GM12878 (cell line): ENCODE data around the gene ANK2. TPM values are rescaled to one million over a fixed set of nuclear protein-coding genes. Genes with fewer than 3 reads are reported as not detected.

Experiments used
- BACH1 ChIP-seq: fragments of 450-650 bp; IDR thresholded peaks from 2 replicates; pipeline ENCODE4 v1.6.1; 2017; ENCODE audit warnings: mild to moderate bottlenecking, borderline replicate concordance
- CBFB ChIP-seq: IDR thresholded peaks from 2 replicates; pipeline ENCODE4 v1.6.1; 2016; ENCODE audit warnings: antibody characterized with exemption, low read depth
- MTA2 ChIP-seq: fragments of 450-650 bp; IDR thresholded peaks from 2 replicates; pipeline ENCODE4 v1.6.1; 2016; ENCODE audit warnings: low read depth, mild to moderate bottlenecking, moderate library complexity
- MYC ChIP-seq: IDR thresholded peaks from 2 replicates; pipeline ENCODE4 v1.6.1; 2011; ENCODE audit warnings: mild to moderate bottlenecking, low read length, moderate library complexity, inconsistent platforms; ENCODE audit not compliant: insufficient read depth, insufficient replicate concordance, insufficient read length, severe bottlenecking
- NFYB ChIP-seq: IDR thresholded peaks from 2 replicates; pipeline ENCODE4 v1.6.1; 2011; ENCODE audit warnings: low read depth, mild to moderate bottlenecking, low read length, improper control_type of control experiment, moderate library complexity; ENCODE audit not compliant: insufficient read depth
- PAX5 ChIP-seq: IDR thresholded peaks from 2 replicates; pipeline ENCODE4 v1.6.1; 2011; ENCODE audit warnings: low read depth, low read length, borderline replicate concordance
- SIN3A ChIP-seq: IDR thresholded peaks from 2 replicates; pipeline ENCODE4 v1.6.1; 2012; ENCODE audit warnings: low read depth, low read length, improper control_type of control experiment
- STAT1 ChIP-seq: fragments of 450-650 bp; conservative IDR thresholded peaks from 2 replicates; pipeline ENCODE4 v1.6.1; 2014; ENCODE audit warnings: antibody characterized with exemption, mild to moderate bottlenecking
- TCF7 ChIP-seq: IDR thresholded peaks from 2 replicates; pipeline ENCODE4 v1.6.1; 2014; ENCODE audit warnings: antibody characterized with exemption, borderline replicate concordance
- YY1 ChIP-seq: IDR thresholded peaks from 2 replicates; pipeline ENCODE4 v1.6.1; 2011; ENCODE audit warnings: low read depth, mild to moderate bottlenecking, low read length
- ZNF207 ChIP-seq: fragments of 450-650 bp; IDR thresholded peaks from 2 replicates; pipeline ENCODE4 v1.6.1; 2014; ENCODE audit warnings: antibody characterized with exemption, mild to moderate bottlenecking, borderline replicate concordance
- ZNF24 ChIP-seq: fragments of 450-650 bp; IDR thresholded peaks from 2 replicates; pipeline ENCODE4 v1.6.1; 2017; ENCODE audit warnings: antibody characterized with exemption, mild to moderate bottlenecking
- polyA plus RNA-seq, 11 experiments: library from polyadenylated mRNA; depleted of rRNA in 4 of 11; unstranded in 6 of 11; stranded (reverse) in 5 of 11; fragments of >200 nt; fragmentation: Nextera tagmentation in 4 of 11; fragmentation: Illumina TruSeq in 1 of 11; extraction: Ambion mirVana in 4 of 11; extraction: Trizol in 1 of 11; gene quantifications; 1 replicate in 1 of 11; 2 replicates in 10 of 11; pipeline versions ENCODE4 v1.2.1 to v1.2.3, GENCODE V29; 2011 to 2016; ENCODE audit warnings: inconsistent platforms in 2 of 11, missing spikeins in 2 of 11, low read depth in 1 of 11
- total RNA-seq, 4 experiments: library from RNA; depleted of rRNA in 3 of 4; stranded (reverse); fragments of >200 nt in 3 of 4; fragmentation: Illumina TruSeq in 1 of 4; extraction: Trizol in 1 of 4; gene quantifications; 2 replicates each; pipeline versions ENCODE4 v1.2.1 to v1.2.3, GENCODE V29; 2013 to 2021
- TF ChIP-seq, protein P1 (sequence below): fragments of 450-650 bp; IDR thresholded peaks from 2 replicates; pipeline ENCODE4 v1.6.1; 2017; ENCODE audit warnings: mild to moderate bottlenecking
- TF ChIP-seq, protein P2 (sequence below): IDR thresholded peaks from 2 replicates; pipeline ENCODE4 v1.6.1; 2011; ENCODE audit warnings: mild to moderate bottlenecking, low read depth, low read length, moderate library complexity; ENCODE audit not compliant: insufficient replicate concordance
- TF ChIP-seq, protein P3 (sequence below): fragments of 450-650 bp; IDR thresholded peaks from 2 replicates; pipeline ENCODE4 v1.6.1; 2014; ENCODE audit warnings: mild to moderate bottlenecking
- TF ChIP-seq, protein P4 (sequence below): fragments of 450-650 bp; IDR thresholded peaks from 2 replicates; pipeline ENCODE4 v1.6.1; 2017; ENCODE audit warnings: low read depth, mild to moderate bottlenecking, moderate library complexity
- TF ChIP-seq, protein P5 (sequence below): IDR thresholded peaks from 2 replicates; pipeline ENCODE4 v1.6.1; 2011; ENCODE audit warnings: low read depth, mild to moderate bottlenecking, low read length, moderate library complexity, borderline replicate concordance; ENCODE audit errors: extremely low read depth
- TF ChIP-seq, protein P6 (sequence below), 3 experiments: IDR thresholded peaks in 2 of 3; conservative IDR thresholded peaks in 1 of 3; 2 replicates each; pipeline ENCODE4 v1.5.1; 2011; ENCODE audit warnings: low read depth in 3 of 3, low read length in 3 of 3, mild to moderate bottlenecking in 3 of 3, control low read depth in 2 of 3, moderate library complexity in 2 of 3, inconsistent platforms in 1 of 3, mixed read lengths in 1 of 3; ENCODE audit not compliant: control insufficient read depth in 2 of 3, insufficient read depth in 1 of 3; ENCODE audit errors: extremely low read depth in 1 of 3

ANK2 gene
- total and polyA plus RNA-seq, 10 of the 15 experiments (the other 5 are each of a cell fraction or from before 2014, with no cell fraction given), result 1.6 to 13.0 (median 4.1) TPM

DNA sequence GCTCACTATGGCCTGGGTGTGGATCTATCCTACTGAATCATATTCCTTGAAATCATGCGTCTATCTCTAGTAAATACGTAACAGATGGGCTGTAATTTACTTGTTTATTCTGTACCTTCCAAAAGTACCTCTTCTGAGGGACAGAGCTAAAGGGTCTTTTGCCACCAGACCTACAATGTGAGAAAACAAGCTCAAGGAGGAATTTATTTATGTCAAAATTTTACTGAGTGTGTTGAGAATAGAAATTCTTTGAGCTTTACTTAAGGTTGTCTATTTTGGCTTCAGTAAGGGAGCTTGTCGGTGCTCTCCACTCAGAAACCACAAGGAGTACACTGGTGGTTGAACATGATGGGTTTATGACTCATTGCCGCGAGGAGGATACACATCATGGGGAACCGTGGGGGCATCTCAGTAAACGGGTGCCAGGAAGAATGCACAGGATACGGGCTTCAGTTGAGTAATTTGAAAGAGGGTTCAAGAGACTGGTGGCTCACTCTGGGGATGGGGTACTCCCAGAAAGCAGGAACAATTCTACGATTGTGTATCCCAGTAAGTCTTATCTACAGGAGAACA lies 3.0 kb downstream of the ANK2 start (continued):
- TF ChIP-seq, protein P1, sequence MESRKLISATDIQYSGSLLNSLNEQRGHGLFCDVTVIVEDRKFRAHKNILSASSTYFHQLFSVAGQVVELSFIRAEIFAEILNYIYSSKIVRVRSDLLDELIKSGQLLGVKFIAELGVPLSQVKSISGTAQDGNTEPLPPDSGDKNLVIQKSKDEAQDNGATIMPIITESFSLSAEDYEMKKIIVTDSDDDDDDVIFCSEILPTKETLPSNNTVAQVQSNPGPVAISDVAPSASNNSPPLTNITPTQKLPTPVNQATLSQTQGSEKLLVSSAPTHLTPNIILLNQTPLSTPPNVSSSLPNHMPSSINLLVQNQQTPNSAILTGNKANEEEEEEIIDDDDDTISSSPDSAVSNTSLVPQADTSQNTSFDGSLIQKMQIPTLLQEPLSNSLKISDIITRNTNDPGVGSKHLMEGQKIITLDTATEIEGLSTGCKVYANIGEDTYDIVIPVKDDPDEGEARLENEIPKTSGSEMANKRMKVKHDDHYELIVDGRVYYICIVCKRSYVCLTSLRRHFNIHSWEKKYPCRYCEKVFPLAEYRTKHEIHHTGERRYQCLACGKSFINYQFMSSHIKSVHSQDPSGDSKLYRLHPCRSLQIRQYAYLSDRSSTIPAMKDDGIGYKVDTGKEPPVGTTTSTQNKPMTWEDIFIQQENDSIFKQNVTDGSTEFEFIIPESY, result no peak
- TF ChIP-seq ZNF207, result no peak
- TF ChIP-seq CBFB, result peak; percentile 76
- TF ChIP-seq, protein P2, sequence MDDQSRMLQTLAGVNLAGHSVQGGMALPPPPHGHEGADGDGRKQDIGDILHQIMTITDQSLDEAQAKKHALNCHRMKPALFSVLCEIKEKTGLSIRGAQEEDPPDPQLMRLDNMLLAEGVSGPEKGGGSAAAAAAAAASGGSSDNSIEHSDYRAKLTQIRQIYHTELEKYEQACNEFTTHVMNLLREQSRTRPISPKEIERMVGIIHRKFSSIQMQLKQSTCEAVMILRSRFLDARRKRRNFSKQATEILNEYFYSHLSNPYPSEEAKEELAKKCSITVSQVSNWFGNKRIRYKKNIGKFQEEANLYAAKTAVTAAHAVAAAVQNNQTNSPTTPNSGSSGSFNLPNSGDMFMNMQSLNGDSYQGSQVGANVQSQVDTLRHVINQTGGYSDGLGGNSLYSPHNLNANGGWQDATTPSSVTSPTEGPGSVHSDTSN, result no peak
- no peak for TF ChIP-seq MYC
- TF ChIP-seq, protein P3, sequence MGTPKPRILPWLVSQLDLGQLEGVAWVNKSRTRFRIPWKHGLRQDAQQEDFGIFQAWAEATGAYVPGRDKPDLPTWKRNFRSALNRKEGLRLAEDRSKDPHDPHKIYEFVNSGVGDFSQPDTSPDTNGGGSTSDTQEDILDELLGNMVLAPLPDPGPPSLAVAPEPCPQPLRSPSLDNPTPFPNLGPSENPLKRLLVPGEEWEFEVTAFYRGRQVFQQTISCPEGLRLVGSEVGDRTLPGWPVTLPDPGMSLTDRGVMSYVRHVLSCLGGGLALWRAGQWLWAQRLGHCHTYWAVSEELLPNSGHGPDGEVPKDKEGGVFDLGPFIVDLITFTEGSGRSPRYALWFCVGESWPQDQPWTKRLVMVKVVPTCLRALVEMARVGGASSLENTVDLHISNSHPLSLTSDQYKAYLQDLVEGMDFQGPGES, result no peak
- TF ChIP-seq, protein P4, sequence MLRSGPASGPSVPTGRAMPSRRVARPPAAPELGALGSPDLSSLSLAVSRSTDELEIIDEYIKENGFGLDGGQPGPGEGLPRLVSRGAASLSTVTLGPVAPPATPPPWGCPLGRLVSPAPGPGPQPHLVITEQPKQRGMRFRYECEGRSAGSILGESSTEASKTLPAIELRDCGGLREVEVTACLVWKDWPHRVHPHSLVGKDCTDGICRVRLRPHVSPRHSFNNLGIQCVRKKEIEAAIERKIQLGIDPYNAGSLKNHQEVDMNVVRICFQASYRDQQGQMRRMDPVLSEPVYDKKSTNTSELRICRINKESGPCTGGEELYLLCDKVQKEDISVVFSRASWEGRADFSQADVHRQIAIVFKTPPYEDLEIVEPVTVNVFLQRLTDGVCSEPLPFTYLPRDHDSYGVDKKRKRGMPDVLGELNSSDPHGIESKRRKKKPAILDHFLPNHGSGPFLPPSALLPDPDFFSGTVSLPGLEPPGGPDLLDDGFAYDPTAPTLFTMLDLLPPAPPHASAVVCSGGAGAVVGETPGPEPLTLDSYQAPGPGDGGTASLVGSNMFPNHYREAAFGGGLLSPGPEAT, result peak; percentile 59; the same call in 1 of the 2 replicates
- TF ChIP-seq NFYB, result no peak
- TF ChIP-seq ZNF24, result no peak
- TF ChIP-seq BACH1, result no peak
- TF ChIP-seq, protein P5, sequence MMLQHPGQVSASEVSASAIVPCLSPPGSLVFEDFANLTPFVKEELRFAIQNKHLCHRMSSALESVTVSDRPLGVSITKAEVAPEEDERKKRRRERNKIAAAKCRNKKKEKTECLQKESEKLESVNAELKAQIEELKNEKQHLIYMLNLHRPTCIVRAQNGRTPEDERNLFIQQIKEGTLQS, result no peak
- TF ChIP-seq TCF7, result no peak
- TF ChIP-seq, protein P6, sequence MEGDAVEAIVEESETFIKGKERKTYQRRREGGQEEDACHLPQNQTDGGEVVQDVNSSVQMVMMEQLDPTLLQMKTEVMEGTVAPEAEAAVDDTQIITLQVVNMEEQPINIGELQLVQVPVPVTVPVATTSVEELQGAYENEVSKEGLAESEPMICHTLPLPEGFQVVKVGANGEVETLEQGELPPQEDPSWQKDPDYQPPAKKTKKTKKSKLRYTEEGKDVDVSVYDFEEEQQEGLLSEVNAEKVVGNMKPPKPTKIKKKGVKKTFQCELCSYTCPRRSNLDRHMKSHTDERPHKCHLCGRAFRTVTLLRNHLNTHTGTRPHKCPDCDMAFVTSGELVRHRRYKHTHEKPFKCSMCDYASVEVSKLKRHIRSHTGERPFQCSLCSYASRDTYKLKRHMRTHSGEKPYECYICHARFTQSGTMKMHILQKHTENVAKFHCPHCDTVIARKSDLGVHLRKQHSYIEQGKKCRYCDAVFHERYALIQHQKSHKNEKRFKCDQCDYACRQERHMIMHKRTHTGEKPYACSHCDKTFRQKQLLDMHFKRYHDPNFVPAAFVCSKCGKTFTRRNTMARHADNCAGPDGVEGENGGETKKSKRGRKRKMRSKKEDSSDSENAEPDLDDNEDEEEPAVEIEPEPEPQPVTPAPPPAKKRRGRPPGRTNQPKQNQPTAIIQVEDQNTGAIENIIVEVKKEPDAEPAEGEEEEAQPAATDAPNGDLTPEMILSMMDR (IDR thresholded peaks at IDR 0.05 in 2 of 3, conservative IDR thresholded peaks at IDR 0.05 in 1 of 3; ENCODE audit: control insufficient read depth in 2 of 3, extremely low read depth in 1 of 3, insufficient read depth in 1 of 3, low read depth in 3 of 3, low read length in 3 of 3), result no peak
- no peak for TF ChIP-seq YY1
- TF ChIP-seq PAX5, result peak; percentile 65; the same call in 1 of the 2 replicates
- no peak for TF ChIP-seq STAT1
- TF ChIP-seq MTA2, result peak; percentile 50; the same call in 1 of the 2 replicates
- TF ChIP-seq SIN3A, result no peak
